Skeletal muscle satellite cell (primary cell): Measurements from ENCODE around the gene DIS3L2.
"Not testable (repeated sequence)": the region's sequence is repeated elsewhere in the genome, so short reads cannot be mapped to it uniquely, and the experiment has no call there.

ENCODE experiments used
- H3K27me3 ChIP-seq: 2 replicates; pipeline ENCODE4 v1.7.0; 2013; ENCODE audit warnings: low read length; ENCODE audit not compliant: control insufficient read depth, insufficient read depth
- H3K36me3 ChIP-seq: 2 replicates; pipeline ENCODE4 v1.7.0; 2013; ENCODE audit warnings: mild to moderate bottlenecking, control low read depth, low read length; ENCODE audit not compliant: insufficient read depth
- H3K4me1 ChIP-seq: 2 replicates; pipeline ENCODE4 v1.7.0; 2013; ENCODE audit warnings: low read length; ENCODE audit not compliant: control insufficient read depth, insufficient read depth
- H3K4me2 ChIP-seq: 2 replicates; pipeline ENCODE4 v1.7.0; 2013; ENCODE audit warnings: mild to moderate bottlenecking, low read length
- H3K4me3 ChIP-seq: 2 replicates; pipeline ENCODE4 v1.7.0; 2013; ENCODE audit warnings: low read length
- H3K9ac ChIP-seq: 2 replicates; pipeline ENCODE4 v1.7.0; 2013; ENCODE audit warnings: mild to moderate bottlenecking, low read depth, low read length, moderate library complexity
- H3K9me3 ChIP-seq: replicated peaks from 2 replicates; pipeline ENCODE4 v1.7.0; 2013; ENCODE audit warnings: mild to moderate bottlenecking, control low read depth, low read length

DIS3L2 gene

GRCh38 chr2:232363064-232363783, 401.7 kb downstream of the DIS3L2 start:
- H3K27me3 ChIP-seq = peaks cover 13% of the 10 kb centered on the region
- not testable (repeated sequence) for H3K4me1 ChIP-seq, H3K9me3 ChIP-seq, H3K4me3 ChIP-seq, H3K36me3 ChIP-seq, H3K4me2 ChIP-seq, H3K9ac ChIP-seq

- no peak overlapping the region for H3K4me3 ChIP-seq
- no peaks in the 10 kb centered on the region for H3K36me3 ChIP-seq
- H3K27me3 ChIP-seq = peaks cover 13% of the 10 kb centered on the region
- no peaks in the 10 kb centered on the region for H3K9me3 ChIP-seq
- H3K4me2 ChIP-seq = no peak overlapping the region
- H3K9ac ChIP-seq = no peak overlapping the region
- no peaks in the 10 kb centered on the region for H3K4me1 ChIP-seq
These were observed 402.5 kb downstream of the DIS3L2 start for GRCh38 chr2:232363784-232364615.

- H3K9me3 ChIP-seq, H3K9ac ChIP-seq, H3K4me2 ChIP-seq, H3K4me1 ChIP-seq, H3K36me3 ChIP-seq, H3K4me3 ChIP-seq: not testable (repeated sequence)
- H3K27me3 ChIP-seq = peaks cover 13% of the 10 kb centered on the region
These were observed 403.5 kb downstream of the DIS3L2 start for GRCh38 chr2:232364806-232365594.

- peaks cover 16% of the 10 kb centered on the region for H3K27me3 ChIP-seq
- H3K4me1 ChIP-seq = no peaks in the 10 kb centered on the region
- no peak overlapping the region for H3K4me3 ChIP-seq
- H3K4me2 ChIP-seq = no peak overlapping the region
- H3K9ac ChIP-seq = no peak overlapping the region
- no peaks in the 10 kb centered on the region for H3K9me3 ChIP-seq
- no peaks in the 10 kb centered on the region for H3K36me3 ChIP-seq
These were observed 404.3 kb downstream of the DIS3L2 start for GRCh38 chr2:232365621-232366321.

GRCh38 chr2:232366461-232366860, 404.9 kb downstream of the DIS3L2 start:
- H3K27me3 ChIP-seq = peaks cover 16% of the 10 kb centered on the region
- H3K4me3 ChIP-seq, H3K9me3 ChIP-seq, H3K36me3 ChIP-seq, H3K4me2 ChIP-seq, H3K4me1 ChIP-seq, H3K9ac ChIP-seq: not testable (repeated sequence)

- no peaks in the 10 kb centered on the region for H3K9me3 ChIP-seq
- no peak overlapping the region for H3K4me2 ChIP-seq
- H3K4me1 ChIP-seq = no peaks in the 10 kb centered on the region
These were observed 405.5 kb downstream of the DIS3L2 start for GRCh38 chr2:232367016-232367415.

GRCh38 chr2:232367591-232368233, 406.2 kb downstream of the DIS3L2 start:
- Histone ChIP-seq H3K4me1 (no peaks in the 10 kb centered on the region), H3K4me3 (no peak overlapping the region), H3K27me3 (peaks cover 15% of the 10 kb centered on the region), H3K36me3 (no peaks in the 10 kb centered on the region), H3K9ac (no peak overlapping the region), H3K4me2 (no peak overlapping the region), H3K9me3 (no peaks in the 10 kb centered on the region)

More at GRCh38 chr2:232367016-232367415, 405.5 kb downstream of the DIS3L2 start:
- Histone ChIP-seq H3K36me3 (no peaks in the 10 kb centered on the region), H3K27me3 (peaks cover 19% of the 10 kb centered on the region), H3K4me3 (no peak overlapping the region), H3K9ac (no peak overlapping the region)

- Histone ChIP-seq H3K36me3 (no peaks in the 10 kb centered on the region), H3K9ac (no peak overlapping the region), H3K4me3 (no peak overlapping the region), H3K4me1 (no peaks in the 10 kb centered on the region), H3K9me3 (no peaks in the 10 kb centered on the region), H3K27me3 (peaks cover 11% of the 10 kb centered on the region), H3K4me2 (no peak overlapping the region)
These were observed 406.8 kb downstream of the DIS3L2 start for GRCh38 chr2:232368311-232368731.

GRCh38 chr2:232369126-232369951, 407.8 kb downstream of the DIS3L2 start:
- no peaks in the 10 kb centered on the region for H3K9me3 ChIP-seq
- H3K4me1 ChIP-seq = no peaks in the 10 kb centered on the region
- no peak overlapping the region for H3K9ac ChIP-seq
- peaks cover 16% of the 10 kb centered on the region for H3K27me3 ChIP-seq
- H3K4me3 ChIP-seq = no peak overlapping the region
- H3K36me3 ChIP-seq = no peaks in the 10 kb centered on the region
- H3K4me2 ChIP-seq = no peak overlapping the region

- not testable (repeated sequence) for H3K4me1 ChIP-seq, H3K4me2 ChIP-seq, H3K9ac ChIP-seq, H3K4me3 ChIP-seq, H3K36me3 ChIP-seq, H3K9me3 ChIP-seq
- H3K27me3 ChIP-seq = peaks cover 23% of the 10 kb centered on the region
These were observed 408.5 kb downstream of the DIS3L2 start for GRCh38 chr2:232370007-232370406.
